Parietal lobe (tissue), 1 donor: ENCODE data around the gene VOPP1. TPM values are rescaled to one million over a fixed set of nuclear protein-coding genes. Genes with fewer than 3 reads are reported as not detected.

Source experiments
- total RNA-seq: library from RNA; depleted of rRNA; stranded (reverse); fragments of >200 nt; gene quantifications from one replicate; pipeline ENCODE4 v1.2.3, GENCODE V29; 2014

Gene VOPP1
- total RNA-seq: 117 TPM

DNA sequence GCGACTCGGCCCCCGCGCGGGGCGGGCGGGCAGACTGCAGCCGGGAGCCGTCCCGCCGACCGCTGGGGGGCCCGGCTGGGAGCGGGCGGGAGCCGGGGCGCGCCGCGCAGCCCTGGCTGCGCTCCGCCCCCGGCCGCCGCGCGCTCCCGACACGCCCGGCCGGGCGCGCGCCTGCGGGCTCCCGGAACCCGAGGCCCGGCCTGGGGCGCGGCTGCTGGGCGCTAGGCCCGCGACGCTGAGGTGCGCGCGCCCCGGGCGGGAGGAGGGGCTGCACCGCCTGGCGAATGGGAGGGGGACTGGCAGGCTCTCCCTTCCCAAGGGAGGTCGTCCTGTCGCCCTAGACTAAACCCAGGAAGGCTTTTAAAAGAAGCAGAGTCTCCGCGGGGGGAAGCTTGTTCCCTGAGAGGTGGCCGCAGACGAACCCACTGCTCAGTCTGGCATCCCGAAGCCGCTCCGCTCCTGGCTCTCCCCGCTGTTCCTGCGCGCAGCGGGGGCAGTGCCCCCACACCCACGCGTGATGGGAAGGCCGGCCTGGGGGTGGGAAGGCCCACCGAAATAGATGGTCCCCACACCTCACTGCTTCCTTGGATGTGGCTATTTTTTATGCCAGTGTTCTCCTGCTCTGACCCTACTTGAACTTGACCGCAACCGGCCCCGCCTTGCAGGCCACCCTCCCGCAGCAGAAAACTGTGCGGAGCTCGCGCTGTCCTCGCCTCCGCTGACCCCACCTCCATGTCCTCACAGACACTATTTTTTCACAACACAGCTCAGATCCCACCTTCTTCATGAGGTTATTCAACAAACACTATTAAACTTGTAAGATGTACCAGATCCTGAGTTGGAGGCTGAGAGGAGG, at the start of gene VOPP1:
VOPP1 (minus strand) TSS at position 125 of the 856 bp plus-strand sequence. CDS start 178 bp downstream, outside the sequence.

Other genes with a start within 250 kb of the VOPP1 start
- gene LANCL2, start 207.2 kb downstream of the VOPP1 start, total RNA-seq: 42.6 TPM